Esophagus squamous epithelium (tissue), 5 donors: ENCODE data around the gene UBE2V1. TPM values are rescaled to one million over a fixed set of nuclear protein-coding genes. Genes with fewer than 3 reads are reported as not detected.

ENCODE experiments used
- DNase-seq: peaks from one replicate; lab custom pipeline; 2025; lab: John Stamatoyannopoulos, UW
- H3K27ac ChIP-seq, 4 donors: fragments of 200-600 bp; sonication (generic); one replicate each; pipeline ENCODE4 v1.5.1; 2016 to 2019; ENCODE audit warnings: mild to moderate bottlenecking in 1 of 4
- H3K27me3 ChIP-seq, 4 donors: fragments of 200-600 bp; sonication (generic); 1 replicate in 3 of 4; 2 replicates in 1 of 4; pipeline versions ENCODE4 v1.5.1 to v1.6.0; 2017 to 2021; ENCODE audit warnings: antibody characterized with exemption in 1 of 4
- H3K36me3 ChIP-seq, 3 donors: fragments of 200-600 bp; sonication (generic); one replicate each; pipeline ENCODE4 v1.5.1; 2016 to 2019
- H3K4me1 ChIP-seq, 3 donors: fragments of 200-600 bp; sonication (generic); one replicate each; pipeline ENCODE4 v1.5.1; 2017 to 2019
- H3K4me3 ChIP-seq, 4 donors: fragments of 200-600 bp; sonication (generic); 1 replicate in 3 of 4; 2 replicates in 1 of 4; pipeline ENCODE4 v1.5.1; 2016 to 2019; ENCODE audit warnings: mild to moderate bottlenecking in 2 of 4, moderate library complexity in 1 of 4
- H3K9me3 ChIP-seq, 3 donors: fragments of 200-600 bp; sonication (generic); one replicate each; pipeline ENCODE4 v1.5.1; 2016 to 2019
- CTCF ChIP-seq, 6 experiments: fragments of 450-650 bp in 4 of 6; fragments of 200-600 bp in 2 of 6; sonication (generic) in 2 of 6; IDR thresholded peaks; one replicate each; pipeline ENCODE4 v1.5.1; 2016 to 2019; ENCODE audit warnings: antibody characterized with exemption in 6 of 6, mild to moderate bottlenecking in 4 of 6, moderate library complexity in 4 of 6
- POLR2A ChIP-seq, 4 donors: fragments of 450-650 bp; IDR thresholded peaks; one replicate each; pipeline ENCODE4 v1.6.1; 2017; ENCODE audit warnings: antibody characterized with exemption in 4 of 4, mild to moderate bottlenecking in 4 of 4, moderate library complexity in 3 of 4
- WGBS, 2 donors: methylation state at CpG; one replicate each; pipeline ENCODE4 v1.1.5; 2018; 5-methylcytosine and 5-hydroxymethylcytosine counted together
- intact Hi-C: fragments of 100-400 bp; cut with DNase I; formaldehyde crosslinking; loops from one replicate; pipeline ENCODE4 v1.15.0; 2022
- total RNA-seq, 4 donors: library from RNA; depleted of rRNA; stranded (reverse); fragments of >200 nt; gene quantifications; one replicate each; pipeline ENCODE4 v1.1.0, GENCODE V29; 2016
- donor health status: DM: yes; HTN: yes; CAD: no.

The UBE2V1 gene
- total RNA-seq, 4 donors from 2014 or later: 44.4 to 80.7 (median 63.4) TPM

- DNase-seq: no peak
- TF ChIP-seq CTCF (IDR thresholded peaks at IDR 0.05) (no peak), POLR2A (IDR thresholded peaks at IDR 0.05) (no peak)
- no peak overlapping the region for H3K27ac ChIP-seq
Measured at GRCh38 chr20:50100552-50100951, 12.4 kb downstream of the UBE2V1 start.

GRCh38 chr20:50099565-50099991 lies 13.4 kb downstream of the UBE2V1 start:
- intact Hi-C loops: no loop called here
- H3K27ac ChIP-seq: peak overlapping the region in 3 of 4 donors; percentile 20 to 65 (median 64)
- H3K9me3 ChIP-seq: no peaks in the 10 kb centered on the region
- H3K36me3 ChIP-seq: peaks cover 0 to 32% (median 4%) of the 10 kb centered on the region in 3 donors
- no peak for TF ChIP-seq CTCF (IDR thresholded peaks at IDR 0.05)
- TF ChIP-seq POLR2A (IDR thresholded peaks at IDR 0.05): no peak
- no peaks in the 10 kb centered on the region for H3K27me3 ChIP-seq
- peaks cover 26 to 90% (median 39%) of the 10 kb centered on the region in 3 donors for H3K4me1 ChIP-seq
- no peak for DNase-seq
- H3K4me3 ChIP-seq: no peak overlapping the region
- WGBS, 2 donors: 84 to 91% methylated on average over 5 of the region's 5 CpGs

More at GRCh38 chr20:50100552-50100951, 12.4 kb downstream of the UBE2V1 start:
- Histone ChIP-seq H3K36me3 (peaks cover 0 to 23% (median 0%) of the 10 kb centered on the region in 3 donors), H3K4me1 (peaks cover 26 to 92% (median 39%) of the 10 kb centered on the region in 3 donors), H3K4me3 (no peak overlapping the region), H3K9me3 (no peaks in the 10 kb centered on the region), H3K27me3 (no peaks in the 10 kb centered on the region)
- intact Hi-C loops: no loop called here

- H3K4me1 ChIP-seq: peaks cover 26 to 90% (median 39%) of the 10 kb centered on the region in 3 donors
- intact Hi-C loops: no loop called here
- H3K27ac ChIP-seq: peak overlapping the region in 3 of 4 donors; percentile 11 to 65 (median 64)
- no peak for TF ChIP-seq POLR2A (IDR thresholded peaks at IDR 0.05)
- no peak for TF ChIP-seq CTCF (IDR thresholded peaks at IDR 0.05)
- H3K9me3 ChIP-seq: no peaks in the 10 kb centered on the region
- H3K36me3 ChIP-seq: peaks cover 0 to 37% (median 6%) of the 10 kb centered on the region in 3 donors
- no peaks in the 10 kb centered on the region for H3K27me3 ChIP-seq
- WGBS, 2 donors: 54 to 56% methylated on average over 1 of the region's 1 CpG
- H3K4me3 ChIP-seq: no peak overlapping the region
- DNase-seq: no peak
Measured at GRCh38 chr20:50099113-50099512, 13.8 kb downstream of the UBE2V1 start.

- DNase-seq: no peak
- peak overlapping the region in 3 of 4 donors; percentile 11 to 65 (median 64) for H3K27ac ChIP-seq
- no peaks in the 10 kb centered on the region for H3K9me3 ChIP-seq
- TF ChIP-seq CTCF (IDR thresholded peaks at IDR 0.05) (no peak), POLR2A (IDR thresholded peaks at IDR 0.05) (no peak)
- 63 to 83% methylated on average over 2 of the region's 2 CpGs for WGBS, 2 donors
- intact Hi-C loops: no loop called here
- peaks cover 22 to 82% (median 32%) of the 10 kb centered on the region in 3 donors for H3K4me1 ChIP-seq
- peaks cover 0 to 42% (median 6%) of the 10 kb centered on the region in 3 donors for H3K36me3 ChIP-seq
- H3K27me3 ChIP-seq: no peaks in the 10 kb centered on the region
- no peak overlapping the region for H3K4me3 ChIP-seq
Measured at GRCh38 chr20:50098259-50098658, 14.7 kb downstream of the UBE2V1 start.

GRCh38 chr20:50097843-50098242 lies 15.1 kb downstream of the UBE2V1 start:
- TF ChIP-seq CTCF (IDR thresholded peaks at IDR 0.05) (no peak), POLR2A (IDR thresholded peaks at IDR 0.05) (no peak)
- intact Hi-C loops: no loop called here
- no peak for DNase-seq

More at GRCh38 chr20:50097843-50098242, 15.1 kb downstream of the UBE2V1 start:
- 73 to 86% methylated on average over 4 of the region's 4 CpGs for WGBS, 2 donors
- Histone ChIP-seq H3K36me3 (peaks cover 0 to 46% (median 6%) of the 10 kb centered on the region in 3 donors), H3K27me3 (no peaks in the 10 kb centered on the region), H3K9me3 (no peaks in the 10 kb centered on the region), H3K4me3 (no peak overlapping the region), H3K4me1 (peaks cover 21 to 79% (median 32%) of the 10 kb centered on the region in 3 donors), H3K27ac (peak overlapping the region in 3 of 4 donors; percentile 11 to 65 (median 64))
